ENCODE measurements around the gene NR2F6. TPM values are rescaled to one million over a fixed set of nuclear protein-coding genes. Genes with fewer than 3 reads are reported as not detected.
A peak's percentile ranks its signal among the peaks of the same experiment; 100 is the strongest.

NR2F6 gene
- total and polyA plus RNA-seq, 4 donors: 26.1 to 65.5 (median 27.4) TPM

DNA sequence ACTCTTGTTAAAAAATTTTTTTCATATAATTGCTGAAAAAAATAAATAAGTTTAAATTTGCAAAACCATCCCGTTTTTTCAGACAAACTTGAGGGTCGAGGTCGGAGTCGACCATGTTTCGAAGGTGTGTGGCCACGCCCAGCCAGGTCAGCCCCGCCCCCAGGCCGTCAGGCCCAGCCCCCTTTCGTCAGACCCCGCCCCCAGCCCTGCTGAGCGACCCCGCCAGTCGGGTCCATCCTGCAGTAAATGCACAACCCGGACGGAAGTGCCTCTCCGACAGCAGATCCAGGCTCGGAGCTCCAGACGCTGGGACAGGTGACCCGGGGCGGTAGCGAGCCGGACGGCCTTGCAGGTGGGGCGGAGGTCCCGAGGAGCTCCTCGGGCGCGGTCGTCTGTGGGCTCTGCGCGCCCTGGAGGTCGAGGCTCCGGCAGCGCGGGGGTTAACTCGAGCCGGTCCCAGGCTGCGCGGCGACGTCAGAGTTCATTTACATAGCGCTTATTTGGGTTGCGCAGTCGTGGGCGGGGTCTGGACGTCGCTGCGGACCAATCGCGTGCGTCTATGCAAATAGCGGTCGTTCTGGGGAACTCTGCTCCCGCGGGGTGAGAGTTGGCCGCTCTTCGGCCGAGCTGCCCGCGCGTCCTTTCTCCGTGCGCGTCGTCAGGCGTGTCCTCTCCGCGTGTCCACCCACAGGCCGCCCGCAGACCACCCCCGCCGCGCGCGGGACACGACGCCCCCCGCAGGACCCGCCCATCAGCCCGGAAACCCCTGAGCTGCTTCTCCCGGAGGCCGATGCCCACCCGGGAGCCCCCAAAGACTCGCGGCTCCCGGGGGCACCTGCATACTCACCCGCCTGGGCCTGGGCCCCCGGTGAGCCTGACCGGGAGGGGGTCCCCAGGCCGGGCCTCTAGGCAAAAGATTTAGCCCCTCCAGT, 19.5 kb downstream of the NR2F6 start, which contains the start of gene OCEL1:
Gene OCEL1, plus strand, starts transcription at position 225 of the 932 bp plus-strand sequence. Its CDS starts 22 bp downstream, at position 247.
- Histone ChIP-seq H3K27me3 (ENCODE audit: control insufficient read depth in 3 of 3, insufficient read depth in 3 of 3, low read length in 2 of 3) (no peaks in the 10 kb centered on the region), H3K9me3 (ENCODE audit: control insufficient read depth in 4 of 4, insufficient read depth in 3 of 4, low read length in 3 of 4) (no peaks in the 10 kb centered on the region), H3K4me3 (peak within 1 kb of the TSS; percentile 60), H3K27ac (ENCODE audit: low read depth in 1 of 2, low read length in 1 of 2) (peak within 1 kb of the TSS; percentile 87 to 97), H3K4me1 (ENCODE audit: control insufficient read depth in 5 of 5, insufficient read depth in 5 of 5, low read length in 5 of 5) (peaks cover 0 to 5% (median 0%) of the 10 kb centered on the region in 5 donors), H3K9ac (ENCODE audit: insufficient read depth in 1 of 2, low read length in 2 of 2) (peak within 1 kb of the TSS in 1 of 2 donors; percentile 25), H3K36me3 (ENCODE audit: control insufficient read depth in 4 of 4, insufficient read depth in 4 of 4, low read length in 4 of 4) (peaks cover 0 to 5% (median 2%) of the 10 kb centered on the region in 4 donors)
- DNase-seq: peak; percentile 98 to 99 (median 99)
- TF ChIP-seq, protein P1, sequence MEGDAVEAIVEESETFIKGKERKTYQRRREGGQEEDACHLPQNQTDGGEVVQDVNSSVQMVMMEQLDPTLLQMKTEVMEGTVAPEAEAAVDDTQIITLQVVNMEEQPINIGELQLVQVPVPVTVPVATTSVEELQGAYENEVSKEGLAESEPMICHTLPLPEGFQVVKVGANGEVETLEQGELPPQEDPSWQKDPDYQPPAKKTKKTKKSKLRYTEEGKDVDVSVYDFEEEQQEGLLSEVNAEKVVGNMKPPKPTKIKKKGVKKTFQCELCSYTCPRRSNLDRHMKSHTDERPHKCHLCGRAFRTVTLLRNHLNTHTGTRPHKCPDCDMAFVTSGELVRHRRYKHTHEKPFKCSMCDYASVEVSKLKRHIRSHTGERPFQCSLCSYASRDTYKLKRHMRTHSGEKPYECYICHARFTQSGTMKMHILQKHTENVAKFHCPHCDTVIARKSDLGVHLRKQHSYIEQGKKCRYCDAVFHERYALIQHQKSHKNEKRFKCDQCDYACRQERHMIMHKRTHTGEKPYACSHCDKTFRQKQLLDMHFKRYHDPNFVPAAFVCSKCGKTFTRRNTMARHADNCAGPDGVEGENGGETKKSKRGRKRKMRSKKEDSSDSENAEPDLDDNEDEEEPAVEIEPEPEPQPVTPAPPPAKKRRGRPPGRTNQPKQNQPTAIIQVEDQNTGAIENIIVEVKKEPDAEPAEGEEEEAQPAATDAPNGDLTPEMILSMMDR (IDR thresholded peaks at IDR 0.05; ENCODE audit: control extremely low read depth, extremely low read depth): peak; percentile 1
- ATAC-seq (ENCODE audit: insufficient read depth, low FRiP score): peak; percentile 97
- WGBS, 2 donors: 0 to 1% methylated on average over 78 to 90 of the region's 90 CpGs

DNA sequence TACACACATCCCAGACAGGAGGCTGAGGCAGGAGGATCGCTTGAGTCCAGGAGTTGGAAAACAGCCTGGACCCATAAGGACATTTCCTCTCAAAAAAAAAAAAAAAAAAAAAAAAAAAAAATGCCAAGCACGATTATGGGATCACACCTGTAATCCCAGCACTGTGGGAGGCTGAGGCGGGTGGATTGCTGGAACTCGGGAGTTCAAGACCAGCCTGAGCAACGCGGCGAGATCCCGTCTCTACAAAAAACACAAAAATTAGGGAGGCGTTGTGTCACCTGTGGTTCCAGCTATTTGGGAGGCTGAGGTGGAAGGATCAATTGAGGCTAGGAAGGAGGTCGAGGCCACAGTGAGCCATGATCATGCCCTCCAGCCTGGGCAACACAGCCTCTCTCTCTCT, 20.7 kb downstream of the NR2F6 start:
- ATAC-seq (ENCODE audit: insufficient read depth, low FRiP score) (no peak), DNase-seq (no peak)
- H3K9ac ChIP-seq (ENCODE audit: insufficient read depth in 1 of 2, low read length in 2 of 2): no peak overlapping the region
- H3K27ac ChIP-seq (ENCODE audit: low read depth in 1 of 2, low read length in 1 of 2): no peak overlapping the region
- no peaks in the 10 kb centered on the region for H3K27me3 ChIP-seq (ENCODE audit: control insufficient read depth in 3 of 3, insufficient read depth in 3 of 3, low read length in 2 of 3)
- peaks cover 0 to 5% (median 0%) of the 10 kb centered on the region in 5 donors for H3K4me1 ChIP-seq (ENCODE audit: control insufficient read depth in 5 of 5, insufficient read depth in 5 of 5, low read length in 5 of 5)
- H3K36me3 ChIP-seq (ENCODE audit: control insufficient read depth in 4 of 4, insufficient read depth in 4 of 4, low read length in 4 of 4): peaks cover 0 to 3% (median under 1%) of the 10 kb centered on the region in 4 donors
- TF ChIP-seq, protein P1 (IDR thresholded peaks at IDR 0.05; ENCODE audit: control extremely low read depth, extremely low read depth): no peak
- H3K9me3 ChIP-seq (ENCODE audit: control insufficient read depth in 4 of 4, insufficient read depth in 3 of 4, low read length in 3 of 4): no peaks in the 10 kb centered on the region
- WGBS, 2 donors: 86 to 92% methylated on average over 10 of the region's 10 CpGs
- no peak overlapping the region for H3K4me3 ChIP-seq

DNA sequence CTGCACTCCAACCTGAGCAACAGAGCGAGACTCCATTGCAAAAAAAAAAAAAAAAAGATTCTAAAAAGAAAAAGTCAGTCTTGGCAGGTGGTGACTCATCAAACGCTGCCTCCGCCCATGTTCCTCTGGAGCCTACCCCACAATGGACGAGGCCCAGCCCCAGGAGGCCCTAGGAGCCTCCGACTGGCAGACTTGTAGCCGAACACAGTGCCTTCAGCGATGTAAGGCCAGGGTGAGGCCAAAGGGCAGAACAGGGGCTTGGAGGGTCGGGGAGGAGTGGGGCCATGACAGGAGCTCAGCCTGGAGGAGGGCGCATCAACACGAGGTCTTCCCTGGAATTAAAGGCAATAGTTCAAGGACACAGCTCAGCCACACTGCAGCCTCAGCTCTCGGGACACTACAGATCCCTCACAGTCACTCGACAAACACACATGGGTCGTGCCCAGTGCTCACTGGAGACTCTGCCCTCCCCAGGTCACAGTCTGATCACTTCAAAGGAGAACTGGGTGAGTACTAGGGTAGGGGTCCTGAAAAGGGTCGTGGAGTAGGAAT, 25.4 kb downstream of the NR2F6 start:
- H3K4me1 ChIP-seq (ENCODE audit: control insufficient read depth in 5 of 5, insufficient read depth in 5 of 5, low read length in 5 of 5): peaks cover 0 to 7% (median 5%) of the 10 kb centered on the region in 5 donors
- no peak overlapping the region for H3K27ac ChIP-seq (ENCODE audit: low read depth in 1 of 2, low read length in 1 of 2)
- H3K9me3 ChIP-seq (ENCODE audit: control insufficient read depth in 4 of 4, insufficient read depth in 3 of 4, low read length in 3 of 4): no peaks in the 10 kb centered on the region
- no peak overlapping the region for H3K4me3 ChIP-seq
- no peak for ATAC-seq (ENCODE audit: insufficient read depth, low FRiP score)
- TF ChIP-seq, protein P1 (IDR thresholded peaks at IDR 0.05; ENCODE audit: control extremely low read depth, extremely low read depth): no peak
- peaks cover 4 to 18% (median 14%) of the 10 kb centered on the region in 4 donors for H3K36me3 ChIP-seq (ENCODE audit: control insufficient read depth in 4 of 4, insufficient read depth in 4 of 4, low read length in 4 of 4)
- no peak overlapping the region for H3K9ac ChIP-seq (ENCODE audit: insufficient read depth in 1 of 2, low read length in 2 of 2)
- no peaks in the 10 kb centered on the region for H3K27me3 ChIP-seq (ENCODE audit: control insufficient read depth in 3 of 3, insufficient read depth in 3 of 3, low read length in 2 of 3)
- DNase-seq: no peak
- 60 to 62% methylated on average over 14 of the region's 14 CpGs for WGBS, 2 donors
